LNCAP (cell line): ENCODE data around the gene CYP2A13.

Experiments
- TF ChIP-seq, protein P1 (sequence below): fragments of 450-650 bp; IDR thresholded peaks from 2 replicates; pipeline ENCODE4 v1.5.1; 2017; ENCODE audit warnings: mild to moderate bottlenecking

The CYP2A13 gene

DNA sequence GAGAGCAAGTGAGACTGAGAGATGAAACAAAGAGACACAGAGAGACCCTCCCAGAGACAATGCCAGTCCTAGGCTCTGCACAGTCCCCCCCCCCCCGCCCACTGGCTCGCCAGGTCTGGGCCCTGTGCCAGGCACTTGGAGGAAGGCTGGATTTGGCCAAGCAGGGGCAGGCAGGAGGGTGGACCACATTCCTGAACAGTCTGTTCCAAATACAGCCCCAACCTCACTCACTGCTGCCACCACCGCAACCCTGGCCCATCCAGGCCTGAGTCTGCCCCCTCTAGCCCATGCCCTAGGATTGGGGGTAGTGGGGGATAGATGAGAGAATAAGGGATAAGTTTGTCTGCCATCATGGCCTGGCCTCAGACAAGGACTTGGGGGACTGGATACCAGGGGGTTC is 45.0 kb downstream of the CYP2A13 start:
- TF ChIP-seq, protein P1, sequence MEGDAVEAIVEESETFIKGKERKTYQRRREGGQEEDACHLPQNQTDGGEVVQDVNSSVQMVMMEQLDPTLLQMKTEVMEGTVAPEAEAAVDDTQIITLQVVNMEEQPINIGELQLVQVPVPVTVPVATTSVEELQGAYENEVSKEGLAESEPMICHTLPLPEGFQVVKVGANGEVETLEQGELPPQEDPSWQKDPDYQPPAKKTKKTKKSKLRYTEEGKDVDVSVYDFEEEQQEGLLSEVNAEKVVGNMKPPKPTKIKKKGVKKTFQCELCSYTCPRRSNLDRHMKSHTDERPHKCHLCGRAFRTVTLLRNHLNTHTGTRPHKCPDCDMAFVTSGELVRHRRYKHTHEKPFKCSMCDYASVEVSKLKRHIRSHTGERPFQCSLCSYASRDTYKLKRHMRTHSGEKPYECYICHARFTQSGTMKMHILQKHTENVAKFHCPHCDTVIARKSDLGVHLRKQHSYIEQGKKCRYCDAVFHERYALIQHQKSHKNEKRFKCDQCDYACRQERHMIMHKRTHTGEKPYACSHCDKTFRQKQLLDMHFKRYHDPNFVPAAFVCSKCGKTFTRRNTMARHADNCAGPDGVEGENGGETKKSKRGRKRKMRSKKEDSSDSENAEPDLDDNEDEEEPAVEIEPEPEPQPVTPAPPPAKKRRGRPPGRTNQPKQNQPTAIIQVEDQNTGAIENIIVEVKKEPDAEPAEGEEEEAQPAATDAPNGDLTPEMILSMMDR: no peak

DNA sequence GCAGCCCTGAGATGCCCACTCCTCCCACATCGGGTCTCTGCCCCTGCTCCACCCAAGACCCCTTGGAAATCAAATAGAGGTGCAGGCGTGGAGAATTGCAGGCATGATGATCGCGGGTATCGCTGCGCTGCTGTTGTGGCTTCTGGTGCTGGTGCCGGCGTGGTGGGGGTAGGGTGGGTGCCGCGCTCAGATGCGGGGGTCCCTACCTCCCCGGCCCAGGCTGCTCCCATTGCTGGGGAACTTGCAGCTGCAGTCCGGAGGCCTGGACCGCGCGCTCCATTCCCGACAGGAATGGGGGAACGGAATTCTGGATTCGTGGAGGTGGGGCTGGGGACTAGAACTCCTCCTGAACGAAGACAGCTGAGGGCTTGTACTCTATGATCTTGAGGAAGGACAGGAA is 46.4 kb downstream of the CYP2A13 start:
- TF ChIP-seq, protein P1: no peak

DNA sequence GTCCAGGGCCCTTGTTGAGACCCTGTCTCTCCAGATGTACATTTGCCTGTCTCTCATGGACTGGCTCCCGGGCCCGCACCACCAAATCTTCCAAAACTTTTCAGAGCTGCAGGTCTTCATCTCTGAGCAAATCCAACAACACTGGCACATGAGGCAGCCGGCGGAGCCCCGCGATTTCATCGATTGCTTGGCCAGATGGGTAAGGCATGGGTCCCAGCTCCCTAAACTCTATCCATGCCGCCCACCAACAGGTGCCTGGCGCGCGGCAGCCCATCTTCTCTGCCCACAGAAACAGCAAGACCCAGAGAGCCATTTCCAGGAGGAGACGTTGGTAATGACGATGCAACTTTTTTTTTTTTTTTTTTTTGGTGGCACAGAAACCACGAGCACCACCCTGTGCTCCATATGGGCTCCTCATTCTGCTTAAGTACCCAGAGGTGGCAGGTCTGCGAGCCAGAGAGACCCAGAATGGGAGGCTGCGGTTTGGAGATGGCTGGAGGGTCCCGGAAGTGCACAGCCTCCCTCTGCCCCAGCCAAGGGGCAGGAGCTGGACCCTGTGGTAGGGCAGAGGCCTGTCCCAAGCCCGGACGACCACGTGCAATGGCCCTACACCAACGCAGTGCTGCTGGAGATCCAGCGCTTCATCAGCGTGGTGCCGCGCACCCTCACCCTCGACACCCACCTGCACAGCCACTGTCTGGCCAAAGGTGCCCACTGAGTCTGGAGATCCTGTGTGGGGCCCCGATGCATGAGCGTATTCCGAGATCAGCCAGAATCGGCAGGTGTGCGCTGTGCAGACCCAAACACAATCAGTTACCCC is 48.6 kb downstream of the CYP2A13 start:
- TF ChIP-seq, protein P1: no peak

DNA sequence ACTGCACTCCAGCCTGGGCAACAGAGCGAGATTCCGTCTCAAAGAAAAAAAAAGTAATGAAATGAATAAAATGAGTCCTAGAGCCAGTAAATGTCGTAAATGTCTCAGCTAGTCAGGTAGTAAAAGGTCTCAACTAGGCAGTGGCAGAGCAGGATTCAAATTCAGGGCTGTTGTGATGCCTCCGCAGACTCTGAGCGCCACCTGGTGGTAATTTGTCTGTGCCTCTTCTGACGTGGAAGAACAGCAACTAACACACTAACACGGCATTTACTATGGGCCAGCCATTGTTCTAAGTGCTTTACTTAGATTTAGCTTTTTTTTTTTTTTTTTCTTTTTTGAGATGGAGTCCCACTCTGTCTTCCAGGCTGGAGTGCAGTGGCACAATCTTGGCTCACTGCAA is 56.2 kb downstream of the CYP2A13 start:
- TF ChIP-seq, protein P1: peak; percentile 68
